HG03045 (cell line): Measurements from ENCODE around the gene RSPO4.

Experiments used
- ATAC-seq: cut with Tn5 transposase; IDR thresholded peaks from one replicate; pipeline ENCODE4 v1.9.1; 2021; ENCODE audit warnings: mild to moderate bottlenecking, moderate library complexity; ENCODE audit not compliant: unreplicated experiment

The RSPO4 gene

DNA sequence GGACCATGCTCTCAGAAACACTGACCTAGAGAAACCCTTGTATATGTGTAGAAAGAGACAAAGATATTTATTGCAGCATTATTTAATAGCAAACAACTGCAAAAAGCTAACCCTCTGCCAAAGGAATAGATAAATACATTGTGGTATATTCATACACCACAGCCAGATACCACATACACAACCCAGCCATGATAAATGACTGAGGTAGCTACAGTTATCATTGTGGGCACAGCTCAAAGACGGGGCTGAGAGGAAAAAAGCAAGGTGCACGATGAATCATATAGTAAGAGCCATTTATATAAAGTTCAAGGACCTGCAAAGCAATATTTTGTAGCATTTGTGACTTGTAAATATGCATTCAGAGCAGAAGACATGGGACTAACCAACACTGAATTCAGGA, 30.8 kb downstream of the RSPO4 start:
- no peak for ATAC-seq

DNA sequence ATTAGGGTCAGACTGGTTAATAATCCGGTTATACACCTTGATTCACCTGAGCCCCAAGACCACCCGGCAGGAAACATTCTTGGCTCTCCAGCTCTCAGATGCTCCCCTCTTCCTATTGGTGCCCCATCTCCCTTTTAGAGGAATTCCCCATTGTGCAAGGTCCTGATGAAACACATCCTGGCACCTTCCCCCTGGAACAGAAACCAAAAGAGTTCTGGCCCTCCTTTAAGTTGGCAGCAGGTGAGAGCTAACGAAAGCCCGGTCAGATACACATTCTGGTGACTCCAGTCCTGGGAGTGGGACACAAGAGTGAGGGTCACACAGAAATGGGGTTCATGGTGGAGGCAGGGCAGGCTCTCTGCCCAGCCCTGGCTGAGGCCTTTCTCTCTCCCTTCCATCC, 32.2 kb downstream of the RSPO4 start:
- ATAC-seq = no peak

DNA sequence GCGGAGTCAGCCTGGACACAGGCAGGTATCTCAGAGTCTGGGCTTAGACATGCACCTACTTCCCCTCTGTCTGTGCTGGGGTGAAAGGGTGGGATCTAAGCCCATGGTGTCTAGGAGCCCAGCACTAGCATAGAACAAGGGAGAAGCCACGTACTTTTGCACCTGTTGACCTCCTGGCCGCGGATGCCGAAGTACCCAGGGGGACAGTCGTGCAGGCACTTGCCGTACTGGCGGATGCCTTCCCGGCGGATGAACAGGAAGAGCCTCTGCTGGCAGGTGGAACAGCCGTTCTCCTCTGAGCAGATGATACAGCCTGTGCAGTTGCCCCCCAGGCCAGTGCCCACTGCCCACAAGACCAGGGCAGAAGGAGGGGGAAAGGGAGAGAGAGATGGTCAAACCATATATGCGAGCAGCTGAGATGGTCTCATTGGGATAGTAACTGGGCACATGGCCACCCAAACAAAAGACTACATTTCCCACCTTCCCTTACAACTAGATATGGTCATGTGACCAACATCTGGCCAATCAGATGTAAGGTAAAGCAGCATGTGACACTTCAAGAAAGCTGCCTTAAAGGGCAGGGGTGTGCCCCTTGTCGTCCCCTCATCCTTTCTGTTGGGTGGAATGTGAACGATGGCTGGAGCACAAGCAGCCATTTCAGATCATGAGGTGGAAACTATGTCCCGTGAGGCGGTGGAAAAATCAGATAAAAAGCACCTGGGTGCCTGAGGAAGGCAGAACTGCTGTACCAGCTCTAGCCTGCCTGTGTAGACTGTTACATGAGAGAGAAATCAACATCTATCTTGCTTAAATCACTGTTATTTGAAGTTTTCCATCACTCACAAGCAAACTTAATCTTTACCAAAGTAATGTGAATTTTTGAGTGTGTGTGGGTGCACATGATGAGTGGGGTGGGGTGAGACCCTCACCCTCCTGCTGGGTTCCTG, 34.0 kb downstream of the RSPO4 start:
- no peak for ATAC-seq

DNA sequence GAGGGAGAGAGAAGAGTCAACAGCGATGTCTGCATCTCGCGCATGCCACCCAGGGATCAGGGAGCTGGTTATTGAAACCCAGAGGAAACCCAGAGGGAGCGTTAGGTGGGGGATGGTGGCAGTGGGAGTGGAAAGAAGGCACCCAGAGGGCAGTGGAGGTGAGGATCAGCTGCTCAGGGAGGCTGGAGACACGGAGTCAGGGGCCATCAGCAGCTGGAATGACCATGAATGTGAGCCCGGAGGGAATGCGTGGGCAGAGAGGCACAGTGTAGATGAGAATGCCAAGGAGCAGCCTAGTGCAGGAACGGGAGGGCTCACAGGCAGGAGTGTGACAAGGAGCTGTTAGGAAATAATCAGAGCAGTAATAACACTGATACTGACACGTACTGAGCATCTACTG, 36.2 kb downstream of the RSPO4 start:
- no peak for ATAC-seq

DNA sequence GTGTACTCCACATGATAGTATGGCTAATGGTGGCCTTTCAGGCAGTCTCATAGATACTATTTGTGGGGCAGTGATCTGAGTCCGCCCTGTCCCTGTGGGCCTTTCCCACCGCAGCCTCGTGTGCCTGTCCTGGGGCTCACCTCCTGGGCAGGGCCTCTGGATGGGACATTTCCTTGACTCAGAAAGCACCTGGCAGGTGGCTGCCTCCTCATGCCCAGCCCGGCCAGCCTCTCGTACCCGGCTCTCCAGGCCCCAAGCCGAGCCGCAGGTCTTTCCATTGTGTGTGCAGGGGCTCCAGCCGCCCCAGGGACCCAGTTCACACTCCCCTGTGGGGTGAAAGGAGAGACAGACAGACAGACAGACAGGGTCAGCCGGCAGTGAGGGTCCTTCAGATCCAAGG, 38.3 kb downstream of the RSPO4 start:
- no peak for ATAC-seq

DNA sequence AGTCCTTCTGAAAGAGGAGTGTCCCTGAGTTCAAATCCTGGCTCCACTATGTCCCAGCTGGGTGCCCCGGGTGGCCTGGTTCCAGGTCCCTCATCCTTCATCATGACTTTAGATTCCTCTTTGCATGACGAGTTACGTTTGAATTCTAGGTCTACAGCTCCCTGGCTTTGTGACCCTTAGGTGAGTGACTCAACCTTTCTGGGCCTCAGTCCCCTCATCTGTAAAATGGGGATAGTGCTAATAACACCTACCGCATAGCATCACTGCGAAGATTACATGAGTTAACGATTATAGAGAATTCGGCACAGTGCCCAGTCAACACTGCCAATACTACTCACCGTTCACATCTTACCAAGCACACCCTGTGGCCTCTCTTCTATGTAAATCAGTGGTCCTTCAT, 39.4 kb downstream of the RSPO4 start:
- ATAC-seq = no peak

DNA sequence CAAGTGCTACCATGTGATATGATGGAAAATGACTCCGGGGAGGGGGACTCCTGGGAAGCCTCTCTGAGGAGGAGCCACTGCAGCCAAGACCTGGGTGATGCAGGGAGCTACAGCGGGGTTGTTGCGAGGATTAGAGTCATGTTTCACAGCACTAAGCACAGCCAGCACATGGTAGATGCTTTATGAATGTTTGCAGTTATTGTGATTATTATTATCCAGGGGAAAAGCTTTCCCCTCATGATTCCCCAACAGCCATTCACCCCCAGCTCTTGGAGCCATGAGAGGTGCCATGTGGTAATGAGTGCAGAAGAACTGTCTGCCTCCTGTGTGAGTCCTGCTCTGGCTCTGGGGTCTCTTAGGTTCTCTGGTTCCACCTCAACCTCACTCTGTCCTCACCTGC, 39.9 kb downstream of the RSPO4 start:
- ATAC-seq = no peak

DNA sequence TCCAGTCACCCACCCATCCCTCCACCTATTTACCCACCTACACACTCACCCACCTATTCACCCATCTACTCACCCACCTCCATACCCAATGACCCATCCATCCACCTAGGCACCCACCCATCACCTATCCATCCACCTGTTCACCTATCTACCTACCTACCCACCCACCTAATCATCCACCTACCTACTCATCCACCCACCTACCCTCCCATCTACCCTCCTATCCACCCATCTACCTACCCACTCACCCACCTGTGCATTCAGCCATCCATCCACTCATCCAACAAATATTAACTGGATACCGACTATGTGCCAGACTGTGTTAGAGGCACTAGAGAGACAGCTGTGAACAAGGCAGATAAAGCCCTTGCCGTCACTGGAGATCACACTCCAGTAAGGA, 40.3 kb downstream of the RSPO4 start:
- no peak for ATAC-seq

DNA sequence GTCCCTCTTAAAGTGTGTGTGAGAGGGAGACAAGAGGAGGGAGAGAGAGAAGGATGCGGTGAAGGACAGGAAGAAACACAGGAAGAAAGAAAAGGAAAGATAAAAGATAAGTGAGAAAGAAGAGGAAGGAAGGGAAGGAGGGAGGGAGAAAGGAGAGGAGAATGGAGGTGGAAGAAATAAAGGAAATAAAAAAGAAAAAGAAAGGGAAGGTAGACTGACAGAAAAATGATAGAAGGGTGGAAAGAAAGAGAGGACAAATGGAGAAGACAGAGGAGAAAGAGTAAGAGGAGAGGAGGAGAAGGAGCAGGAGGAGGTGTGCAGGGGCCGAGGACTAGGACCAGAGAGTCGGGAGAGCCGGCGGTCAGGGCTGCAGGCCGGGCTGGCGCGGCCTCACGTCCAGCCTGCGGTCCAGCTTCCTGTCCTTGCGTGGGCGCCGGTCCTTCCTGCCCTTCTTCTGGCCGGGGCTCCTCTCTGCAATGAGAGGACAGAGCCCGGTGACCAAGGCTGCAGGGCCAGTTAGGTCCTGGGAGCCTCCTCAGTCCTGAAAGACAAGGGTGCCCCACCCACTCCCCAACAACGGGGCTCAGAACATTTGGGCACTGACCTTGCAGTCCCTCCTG, 42.0 kb downstream of the RSPO4 start:
- no peak for ATAC-seq

DNA sequence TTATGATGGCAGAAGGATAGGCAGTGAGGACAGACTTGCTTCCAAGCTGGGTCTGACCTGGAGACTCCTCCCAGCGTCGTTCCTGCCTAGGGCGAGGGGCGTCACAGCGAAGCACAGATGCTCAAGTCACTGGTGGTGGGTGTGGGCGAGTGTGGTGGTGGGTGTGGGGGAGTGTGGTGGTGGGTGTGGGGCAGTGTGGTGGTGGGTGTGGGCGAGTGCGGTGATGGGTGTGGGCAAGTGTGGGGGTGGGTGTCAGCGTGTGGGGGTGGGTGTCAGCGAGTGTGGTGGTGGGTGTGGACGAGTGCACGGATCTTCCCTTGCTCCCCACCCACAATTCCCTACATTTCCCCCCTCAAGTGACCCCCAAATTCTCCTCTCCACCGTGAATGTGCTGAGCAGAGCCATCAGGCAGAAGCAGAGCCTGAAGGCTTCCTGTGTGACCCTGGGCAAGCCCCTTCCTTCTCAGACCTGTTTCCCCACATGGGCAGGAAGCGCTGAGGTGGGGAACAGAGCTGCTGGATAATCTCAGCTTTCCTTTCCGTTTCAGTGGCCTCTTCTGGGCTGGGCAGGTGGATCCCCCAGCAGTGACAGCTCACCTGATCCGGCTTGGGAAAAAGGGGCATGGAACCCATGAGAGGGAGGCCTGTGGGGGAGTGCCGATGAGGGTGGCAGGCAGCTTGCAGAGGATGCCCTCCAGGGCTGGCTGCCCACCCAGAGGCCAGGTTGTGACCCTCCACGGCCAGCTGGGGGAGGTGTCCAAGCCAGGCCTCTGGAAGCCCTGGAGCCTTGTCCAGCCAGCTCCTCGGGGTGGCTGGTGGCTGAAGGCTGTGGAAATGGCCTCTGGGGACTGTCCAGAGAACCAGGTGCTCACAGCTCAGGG, 42.9 kb downstream of the RSPO4 start:
- ATAC-seq = no peak

DNA sequence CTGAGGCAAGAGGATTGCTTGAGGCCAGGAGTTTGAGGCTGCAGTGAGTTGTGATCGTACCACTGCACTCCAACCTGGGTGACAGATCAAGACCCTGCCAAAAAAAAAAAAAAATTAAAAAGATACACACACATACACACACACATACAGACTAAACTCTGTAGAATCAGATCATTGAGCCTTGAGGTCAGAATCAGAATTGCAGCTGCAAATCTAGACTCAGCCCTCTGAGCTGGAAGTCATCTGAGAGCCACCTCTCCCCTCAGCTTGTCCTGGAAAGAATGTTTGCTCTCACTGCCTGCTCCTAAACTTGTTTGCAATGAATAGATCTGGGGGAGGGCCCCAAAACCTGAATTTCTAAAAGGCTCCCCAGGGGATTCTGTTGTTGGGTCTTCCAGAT, 44.6 kb downstream of the RSPO4 start:
- ATAC-seq = no peak

DNA sequence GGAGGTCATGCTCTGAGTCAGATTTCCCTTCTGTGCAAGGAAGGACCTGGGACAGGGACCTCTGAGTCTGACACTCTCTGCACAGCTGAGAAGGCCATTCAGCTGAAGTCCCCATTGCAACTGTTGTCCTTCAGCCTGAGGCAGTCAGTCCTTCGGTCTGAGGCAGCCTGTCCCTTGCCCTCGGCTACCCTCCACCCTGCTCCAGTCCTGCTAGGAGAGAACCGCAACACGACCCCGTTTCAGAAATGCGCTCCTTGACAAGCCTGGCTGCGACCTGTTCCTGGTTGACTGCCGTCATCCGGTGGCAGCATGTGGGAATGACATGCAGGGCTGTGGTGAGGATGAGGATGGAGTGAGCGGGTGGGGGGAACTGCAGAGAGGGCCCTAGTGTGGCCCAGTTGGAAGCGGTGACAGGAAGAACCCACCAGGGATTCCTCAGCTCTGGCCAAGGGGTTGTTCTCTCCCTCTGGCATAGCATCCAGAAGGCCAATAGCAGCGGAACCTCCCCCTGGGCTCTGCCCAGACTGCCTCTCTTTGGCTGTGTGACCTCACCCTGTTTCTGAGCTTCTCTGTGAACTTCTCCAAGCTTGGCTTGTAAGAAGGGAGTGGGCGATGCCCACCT, 45.7 kb downstream of the RSPO4 start:
- ATAC-seq = peak; percentile 66

DNA sequence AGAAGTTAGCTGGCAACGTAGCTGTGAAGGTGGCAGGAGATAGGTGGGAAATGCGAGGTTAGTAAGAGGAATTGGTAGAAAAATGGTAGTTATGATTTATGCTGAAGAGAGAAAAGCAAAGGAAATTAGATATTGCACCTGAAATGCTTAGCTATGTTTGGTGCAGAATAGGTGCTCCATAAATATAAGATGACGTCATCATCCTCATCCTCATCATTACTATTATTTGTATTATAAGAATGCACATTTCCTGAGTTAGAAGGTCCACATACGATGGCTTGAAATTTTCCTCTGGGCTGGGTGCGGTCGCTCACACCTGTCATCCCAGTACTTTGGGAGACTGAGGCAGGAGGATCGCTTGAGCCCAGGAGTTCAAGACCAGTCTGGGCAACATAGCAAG, 46.5 kb downstream of the RSPO4 start:
- ATAC-seq = no peak

DNA sequence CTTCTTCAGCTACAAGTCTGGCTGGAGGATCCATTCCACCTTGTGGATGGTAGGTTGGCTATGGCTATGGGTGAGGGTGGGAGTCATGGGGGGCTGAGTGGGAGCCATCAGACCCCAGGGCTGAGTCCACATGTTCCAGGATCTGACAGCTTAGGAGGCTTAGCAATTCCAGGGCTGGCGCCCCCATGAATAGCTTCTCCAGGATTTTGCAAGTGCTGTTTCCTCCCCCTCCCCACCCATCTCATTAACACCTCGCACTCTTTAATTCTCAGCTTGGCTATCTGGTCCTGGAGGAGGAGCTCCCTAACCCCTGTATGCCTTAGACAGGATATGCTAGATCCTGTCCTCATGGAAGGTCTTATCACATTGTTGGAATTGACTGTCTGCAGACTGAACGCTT, 47.0 kb downstream of the RSPO4 start:
- no peak for ATAC-seq

DNA sequence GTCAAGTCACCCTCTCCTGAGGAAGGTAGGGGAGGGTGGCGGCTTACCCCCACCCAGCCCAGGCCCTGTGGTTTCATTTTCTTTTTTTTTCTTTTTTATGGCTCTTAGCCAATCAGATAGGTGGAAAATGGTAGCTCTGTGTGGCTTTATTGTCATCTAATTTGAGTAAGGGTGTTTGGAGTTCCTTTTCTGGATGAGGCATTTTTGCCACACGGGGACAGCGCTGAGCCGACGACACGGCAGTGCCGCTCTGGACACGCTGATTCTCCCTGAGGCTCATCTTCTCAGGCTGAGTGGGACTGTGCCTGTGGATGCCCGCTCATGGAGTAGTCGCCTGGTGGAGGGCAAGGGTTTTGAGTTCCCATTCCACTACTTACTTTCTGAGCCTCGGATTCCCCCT, 48.4 kb downstream of the RSPO4 start:
- ATAC-seq = no peak

DNA sequence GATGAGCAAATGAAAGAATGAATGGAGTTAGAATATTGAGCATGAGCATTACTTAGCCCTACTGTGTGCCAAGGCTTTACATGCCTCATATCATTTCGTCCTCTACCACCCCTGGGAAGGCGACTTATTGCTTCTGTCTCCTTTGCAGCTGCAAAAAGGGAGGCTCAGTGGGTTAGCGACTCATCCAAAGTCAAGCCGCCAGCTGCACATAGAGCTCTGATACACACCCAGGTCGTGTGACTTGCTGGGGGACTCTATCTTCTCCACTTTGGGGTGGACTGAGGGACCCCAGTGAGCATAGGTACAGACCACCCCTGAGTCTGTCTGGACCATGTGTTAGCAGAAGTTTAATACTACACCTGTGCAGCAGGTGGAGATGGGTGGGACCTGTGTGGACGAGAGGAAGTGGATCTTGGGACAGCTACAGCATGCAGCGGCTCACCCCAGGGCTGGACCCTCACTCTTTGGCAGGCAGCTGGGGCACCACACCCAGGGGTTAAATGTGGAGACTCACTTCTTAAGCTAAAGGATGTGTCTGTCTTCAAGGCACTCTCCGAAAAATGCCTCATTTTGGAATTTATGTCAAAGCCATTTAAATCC, 49.8 kb downstream of the RSPO4 start:
- ATAC-seq = no peak

DNA sequence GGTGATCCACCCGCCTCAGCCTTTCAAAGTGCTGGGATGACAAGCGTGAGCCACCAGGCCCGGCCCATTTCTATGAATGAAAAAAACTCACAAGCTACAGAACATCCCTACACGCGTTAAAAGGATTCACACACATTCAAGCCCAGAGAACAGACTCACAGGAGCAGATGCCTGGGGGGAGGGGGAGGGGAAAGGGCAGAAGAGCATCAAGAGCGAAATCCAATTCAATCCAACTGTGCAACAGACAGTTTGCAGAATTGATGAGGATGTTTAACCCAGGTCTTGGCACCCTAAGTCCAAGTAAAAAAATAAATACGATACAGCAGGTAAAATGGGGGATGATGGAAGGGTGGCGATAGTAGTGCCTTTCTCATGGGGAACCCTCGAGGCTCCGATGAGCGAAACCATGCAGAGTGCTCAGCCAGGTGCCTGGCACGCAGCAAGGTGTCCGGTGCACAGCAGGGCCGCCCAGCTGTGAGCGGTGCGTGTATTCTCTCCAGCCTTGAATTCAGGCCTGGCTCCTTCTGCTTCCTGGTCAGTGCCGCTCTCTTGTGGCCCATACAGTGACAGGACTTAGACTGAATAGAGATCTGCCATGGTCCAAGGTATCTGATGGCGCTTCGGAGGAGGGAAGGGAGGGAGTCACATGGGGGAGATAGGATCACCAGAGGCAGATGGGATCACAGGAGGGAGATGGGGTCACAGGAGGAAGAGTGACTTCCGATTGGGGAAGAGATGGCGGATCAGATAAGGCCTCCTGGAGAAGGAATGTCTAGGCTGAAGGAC, 50.5 kb downstream of the RSPO4 start:
- ATAC-seq = no peak

DNA sequence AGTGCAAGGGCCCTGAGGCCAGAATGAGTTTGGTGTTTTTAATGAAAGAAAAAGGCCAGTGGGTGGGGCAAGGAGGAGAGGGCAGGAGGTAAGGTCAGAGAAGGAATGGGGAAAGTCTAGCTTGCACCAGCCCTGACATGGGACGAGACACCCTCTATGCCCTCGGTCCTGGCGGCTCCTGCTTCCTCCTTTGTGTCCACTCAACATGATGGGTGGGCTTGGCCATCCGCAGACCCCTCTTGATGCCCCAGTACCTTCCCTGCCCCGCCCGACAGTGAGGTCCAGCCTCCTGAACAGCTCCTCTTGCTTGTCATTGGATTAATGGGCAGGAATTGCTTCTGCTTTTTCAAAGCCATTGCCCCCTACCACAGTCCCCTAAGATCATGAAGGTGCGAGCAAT, 52.4 kb downstream of the RSPO4 start:
- no peak for ATAC-seq

DNA sequence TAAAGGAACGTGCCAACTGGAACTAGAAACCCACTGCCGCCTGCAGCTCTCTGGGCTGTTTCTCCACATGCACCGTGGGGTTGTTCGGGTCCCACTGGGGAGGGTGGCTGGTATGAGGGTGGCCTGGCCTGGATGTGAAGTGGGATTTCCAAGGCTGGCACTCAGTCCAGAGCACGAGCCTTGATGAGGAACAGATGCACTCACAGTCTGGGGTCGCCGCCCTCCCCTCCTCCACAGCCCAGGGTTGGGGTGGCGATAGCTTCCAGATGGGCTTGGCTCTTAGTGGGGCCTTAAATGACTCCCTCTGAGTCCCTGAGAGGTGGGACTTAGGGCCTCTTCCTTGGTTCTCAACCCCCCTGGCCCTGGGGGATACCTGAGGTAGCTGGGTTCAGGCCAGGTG, 55.3 kb downstream of the RSPO4 start:
- ATAC-seq = no peak

DNA sequence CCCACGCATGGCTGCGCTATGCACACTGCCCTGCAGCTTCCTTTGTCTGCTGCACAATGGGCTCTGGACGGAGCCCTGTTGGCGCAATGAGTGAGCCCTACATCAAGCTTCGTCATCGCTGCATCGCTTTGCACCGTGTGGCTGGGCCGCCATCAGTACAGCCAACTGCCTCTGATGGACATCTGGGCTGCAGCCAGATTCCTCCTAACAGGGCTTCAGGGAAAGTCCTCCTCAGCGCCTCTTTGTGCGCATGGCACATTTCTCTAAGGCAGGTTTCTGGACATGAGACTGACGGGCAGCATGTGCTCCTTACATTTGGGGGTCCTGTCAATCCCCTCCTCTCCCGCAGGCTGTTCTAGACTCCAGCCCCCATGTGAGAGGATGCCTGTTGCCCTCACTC, 56.3 kb downstream of the RSPO4 start:
- ATAC-seq = no peak
